ENCODE results near the gene DAP.

DNA sequence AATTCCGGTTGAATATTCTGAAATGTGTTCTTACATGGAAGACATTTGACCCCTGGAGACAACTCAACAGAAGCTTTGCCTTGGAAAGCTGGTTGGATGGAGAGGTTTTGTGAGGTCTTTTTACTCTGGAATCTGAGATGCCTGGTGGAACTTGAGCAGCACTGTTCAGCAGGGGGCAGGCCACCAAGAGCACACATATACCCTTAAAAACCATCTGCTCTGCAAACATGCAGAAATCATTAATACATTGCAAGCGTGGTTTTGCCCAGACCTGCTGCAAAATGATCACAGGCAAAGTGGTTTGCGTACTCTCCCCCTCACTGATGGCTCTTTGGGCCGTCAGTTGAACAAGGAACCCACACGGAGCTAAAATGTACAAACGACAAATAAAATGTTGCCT is 32.8 kb upstream of the DAP start:
- TF ChIP-seq, protein P1, sequence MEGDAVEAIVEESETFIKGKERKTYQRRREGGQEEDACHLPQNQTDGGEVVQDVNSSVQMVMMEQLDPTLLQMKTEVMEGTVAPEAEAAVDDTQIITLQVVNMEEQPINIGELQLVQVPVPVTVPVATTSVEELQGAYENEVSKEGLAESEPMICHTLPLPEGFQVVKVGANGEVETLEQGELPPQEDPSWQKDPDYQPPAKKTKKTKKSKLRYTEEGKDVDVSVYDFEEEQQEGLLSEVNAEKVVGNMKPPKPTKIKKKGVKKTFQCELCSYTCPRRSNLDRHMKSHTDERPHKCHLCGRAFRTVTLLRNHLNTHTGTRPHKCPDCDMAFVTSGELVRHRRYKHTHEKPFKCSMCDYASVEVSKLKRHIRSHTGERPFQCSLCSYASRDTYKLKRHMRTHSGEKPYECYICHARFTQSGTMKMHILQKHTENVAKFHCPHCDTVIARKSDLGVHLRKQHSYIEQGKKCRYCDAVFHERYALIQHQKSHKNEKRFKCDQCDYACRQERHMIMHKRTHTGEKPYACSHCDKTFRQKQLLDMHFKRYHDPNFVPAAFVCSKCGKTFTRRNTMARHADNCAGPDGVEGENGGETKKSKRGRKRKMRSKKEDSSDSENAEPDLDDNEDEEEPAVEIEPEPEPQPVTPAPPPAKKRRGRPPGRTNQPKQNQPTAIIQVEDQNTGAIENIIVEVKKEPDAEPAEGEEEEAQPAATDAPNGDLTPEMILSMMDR (conservative IDR thresholded peaks at IDR 0.05; ENCODE audit: low read depth, low read length): no peak
- TF ChIP-seq EZH2 (IDR thresholded peaks at IDR 0.05; ENCODE audit: low read length, unreplicated experiment): no peak

Measured in PC-3 (cell line).